ENCODE data around the gene ICAM2. TPM values are rescaled to one million over a fixed set of nuclear protein-coding genes. Genes with fewer than 3 reads are reported as not detected.
A peak's percentile ranks its signal among the peaks of the same experiment; 100 is the strongest.

ICAM2 gene
- total RNA-seq, 4 donors from 2014 or later: 2.1 to 25.6 (median 9.7) TPM

DNA sequence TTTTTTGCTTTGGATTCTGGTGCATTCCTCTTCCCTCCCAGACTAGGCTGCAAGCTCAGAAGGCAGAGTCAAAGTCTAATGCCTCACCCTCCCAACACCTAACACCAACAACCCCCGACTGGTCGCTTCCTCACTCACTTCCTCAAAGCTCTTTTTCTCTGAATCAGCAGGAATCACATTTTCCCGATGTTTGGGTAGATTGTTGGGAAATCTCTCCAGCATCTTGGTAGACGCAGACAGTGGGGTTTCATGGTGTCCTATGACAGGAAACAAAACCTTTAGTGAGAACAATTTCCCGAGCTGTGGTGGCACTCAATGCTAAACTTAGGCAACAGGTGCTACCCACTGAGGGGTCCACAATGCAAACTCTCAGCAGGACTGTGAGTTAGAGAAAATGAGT is 39.9 kb upstream of the ICAM2 start:
- TF ChIP-seq POLR2A (IDR thresholded peaks at IDR 0.05): no peak
- TF ChIP-seq, protein P1, sequence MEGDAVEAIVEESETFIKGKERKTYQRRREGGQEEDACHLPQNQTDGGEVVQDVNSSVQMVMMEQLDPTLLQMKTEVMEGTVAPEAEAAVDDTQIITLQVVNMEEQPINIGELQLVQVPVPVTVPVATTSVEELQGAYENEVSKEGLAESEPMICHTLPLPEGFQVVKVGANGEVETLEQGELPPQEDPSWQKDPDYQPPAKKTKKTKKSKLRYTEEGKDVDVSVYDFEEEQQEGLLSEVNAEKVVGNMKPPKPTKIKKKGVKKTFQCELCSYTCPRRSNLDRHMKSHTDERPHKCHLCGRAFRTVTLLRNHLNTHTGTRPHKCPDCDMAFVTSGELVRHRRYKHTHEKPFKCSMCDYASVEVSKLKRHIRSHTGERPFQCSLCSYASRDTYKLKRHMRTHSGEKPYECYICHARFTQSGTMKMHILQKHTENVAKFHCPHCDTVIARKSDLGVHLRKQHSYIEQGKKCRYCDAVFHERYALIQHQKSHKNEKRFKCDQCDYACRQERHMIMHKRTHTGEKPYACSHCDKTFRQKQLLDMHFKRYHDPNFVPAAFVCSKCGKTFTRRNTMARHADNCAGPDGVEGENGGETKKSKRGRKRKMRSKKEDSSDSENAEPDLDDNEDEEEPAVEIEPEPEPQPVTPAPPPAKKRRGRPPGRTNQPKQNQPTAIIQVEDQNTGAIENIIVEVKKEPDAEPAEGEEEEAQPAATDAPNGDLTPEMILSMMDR (IDR thresholded peaks at IDR 0.05): no peak
- H3K27me3 ChIP-seq: no peaks in the 10 kb centered on the region
- no peaks in the 10 kb centered on the region for H3K9me3 ChIP-seq
- peaks cover 0 to 26% (median 4%) of the 10 kb centered on the region in 4 donors for H3K4me1 ChIP-seq
- DNase-seq: no peak
- no peak overlapping the region for H3K4me3 ChIP-seq
- peaks cover 0 to 45% (median 0%) of the 10 kb centered on the region in 3 donors for H3K36me3 ChIP-seq
- H3K27ac ChIP-seq: peak overlapping the region in 2 of 4 donors; percentile 4 to 21

DNA sequence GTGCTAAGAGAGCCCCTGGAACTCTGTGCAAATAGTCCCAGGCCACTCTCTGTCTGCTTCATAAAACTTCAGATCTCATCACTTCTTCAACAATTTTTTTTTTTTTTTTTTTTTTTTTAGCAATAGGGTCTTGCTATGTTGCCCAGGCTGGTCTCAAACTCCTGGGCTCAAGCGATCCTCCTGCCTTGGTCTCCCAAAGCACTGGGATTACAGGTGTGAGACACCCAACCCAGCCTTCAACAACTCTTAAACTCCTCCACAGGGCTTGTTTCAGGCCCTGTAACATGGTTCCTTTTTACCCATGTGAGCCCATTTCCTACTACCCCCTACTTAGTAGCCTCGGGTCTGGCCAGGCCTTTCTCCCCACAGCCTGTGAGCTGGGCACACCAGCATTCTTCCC is 39.3 kb upstream of the ICAM2 start:
- Histone ChIP-seq H3K27ac (peak overlapping the region in 1 of 4 donors; percentile 21), H3K36me3 (peaks cover 0 to 49% (median 0%) of the 10 kb centered on the region in 3 donors), H3K4me1 (peaks cover 0 to 25% (median 4%) of the 10 kb centered on the region in 4 donors), H3K27me3 (no peaks in the 10 kb centered on the region), H3K9me3 (no peaks in the 10 kb centered on the region), H3K4me3 (no peak overlapping the region)
- DNase-seq: no peak
- TF ChIP-seq, protein P1 (IDR thresholded peaks at IDR 0.05): no peak

DNA sequence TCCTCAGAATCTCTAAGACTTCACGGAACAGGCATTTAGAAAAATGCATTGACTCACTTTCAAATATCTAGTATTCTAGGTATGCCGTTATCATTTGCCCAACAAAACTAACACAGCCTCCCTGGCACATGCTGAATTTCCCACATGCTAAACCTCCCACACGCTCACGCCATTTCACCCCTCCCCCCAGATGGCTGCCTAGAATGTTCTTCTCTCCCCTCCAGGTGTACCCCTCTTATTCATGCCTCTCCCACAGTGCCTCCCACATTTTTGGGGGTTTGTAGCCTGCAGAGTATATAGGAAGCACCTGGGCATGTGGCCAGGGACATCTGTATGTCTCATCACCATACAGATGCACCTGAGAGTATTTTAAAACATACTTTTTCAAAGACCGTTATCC is 38.2 kb upstream of the ICAM2 start:
- DNase-seq: no peak
- Histone ChIP-seq H3K27ac (no peak overlapping the region), H3K4me1 (peaks cover 0 to 16% (median 4%) of the 10 kb centered on the region in 4 donors), H3K4me3 (no peak overlapping the region), H3K27me3 (no peaks in the 10 kb centered on the region), H3K36me3 (peaks cover 0 to 60% (median 0%) of the 10 kb centered on the region in 3 donors), H3K9me3 (no peaks in the 10 kb centered on the region)
- TF ChIP-seq POLR2A (IDR thresholded peaks at IDR 0.05): no peak
- TF ChIP-seq, protein P1 (IDR thresholded peaks at IDR 0.05): no peak

DNA sequence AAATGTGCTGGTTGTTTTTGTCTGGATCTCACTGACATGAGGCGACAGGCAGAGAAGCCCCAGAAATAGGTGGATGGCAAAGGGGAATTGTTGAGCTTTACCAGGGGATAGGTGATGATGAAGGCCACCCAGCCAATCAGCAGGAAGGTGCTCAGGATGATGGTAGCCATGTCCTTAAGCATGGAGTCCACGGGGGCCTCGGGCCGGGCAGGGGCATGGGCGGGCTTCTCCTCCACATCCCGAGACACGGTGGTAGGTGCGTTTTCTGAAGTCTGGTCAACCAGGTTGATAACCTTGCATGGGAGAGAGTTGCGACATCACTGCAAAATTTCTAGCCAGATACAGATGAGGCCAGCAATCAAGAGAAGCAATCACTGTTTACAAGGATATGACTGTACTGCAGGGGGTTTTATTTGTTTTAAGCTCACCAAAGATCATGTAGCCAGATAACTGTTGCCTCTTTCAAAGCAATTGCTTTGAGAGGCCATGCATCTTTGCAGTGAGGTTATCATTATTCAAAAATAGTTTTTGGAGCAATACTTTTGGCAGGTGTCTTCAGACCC is 37.3 kb upstream of the ICAM2 start:
- Histone ChIP-seq H3K27me3 (no peaks in the 10 kb centered on the region), H3K36me3 (peaks cover 0 to 68% (median 0%) of the 10 kb centered on the region in 3 donors), H3K4me3 (no peak overlapping the region), H3K9me3 (no peaks in the 10 kb centered on the region), H3K27ac (no peak overlapping the region), H3K4me1 (peaks cover 0 to 8% (median 4%) of the 10 kb centered on the region in 4 donors)
- TF ChIP-seq POLR2A (IDR thresholded peaks at IDR 0.05): no peak
- TF ChIP-seq, protein P1 (IDR thresholded peaks at IDR 0.05): no peak
- DNase-seq: no peak

DNA sequence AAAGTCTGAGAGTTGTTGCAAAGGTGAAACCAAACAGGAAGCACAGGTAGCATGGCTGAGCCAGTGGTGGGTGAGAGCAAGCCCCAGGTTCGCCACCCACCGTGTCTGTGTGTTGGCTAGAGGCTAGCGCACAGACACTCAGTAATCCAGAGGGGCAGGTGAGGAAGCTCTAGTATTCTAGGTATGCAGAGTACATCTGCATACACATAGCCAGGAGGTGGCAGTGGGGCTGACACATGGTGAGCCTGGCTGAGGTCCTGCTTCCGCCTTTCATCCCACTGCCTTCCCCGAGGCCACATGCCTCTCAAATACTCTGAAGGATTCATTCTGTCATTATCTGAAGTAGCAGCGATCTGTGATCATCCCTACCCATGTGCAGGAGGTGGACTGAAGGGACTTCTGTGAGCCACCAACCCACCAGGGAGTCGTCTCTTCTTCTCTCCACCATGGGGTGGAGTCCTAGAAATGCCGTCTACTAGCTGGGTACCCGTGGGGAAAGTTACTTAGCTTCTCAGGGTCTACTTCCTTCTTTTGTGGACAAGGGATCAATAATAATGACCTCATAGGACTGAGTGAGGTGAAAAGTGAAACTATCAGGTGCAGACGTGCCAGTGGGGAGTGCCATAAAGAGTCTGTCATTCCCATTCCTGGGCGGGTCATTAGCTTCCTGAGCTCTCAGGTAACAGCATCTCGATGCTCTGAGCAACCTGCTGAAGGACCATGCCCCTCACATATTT is 36.0 kb upstream of the ICAM2 start:
- Histone ChIP-seq H3K4me3 (no peak overlapping the region), H3K27ac (peak overlapping the region in 2 of 4 donors; percentile 30 to 44), H3K9me3 (no peaks in the 10 kb centered on the region), H3K36me3 (peaks cover 0 to 81% (median 0%) of the 10 kb centered on the region in 3 donors), H3K4me1 (peaks cover 0 to 8% (median 4%) of the 10 kb centered on the region in 4 donors), H3K27me3 (no peaks in the 10 kb centered on the region)
- TF ChIP-seq, protein P1 (IDR thresholded peaks at IDR 0.05): peak in 1 of 6 experiments; percentile 0
- TF ChIP-seq POLR2A (IDR thresholded peaks at IDR 0.05): no peak
- DNase-seq: no peak

Data from Peyer's patch (tissue), 4 donors.